HG02884 (cell line): ENCODE data around the gene SPTLC3.

ENCODE experiments used
- ATAC-seq: cut with Tn5 transposase; IDR thresholded peaks from one replicate; pipeline ENCODE4 v1.9.1; 2021; ENCODE audit warnings: mild to moderate bottlenecking, moderate library complexity; ENCODE audit not compliant: unreplicated experiment

The SPTLC3 gene

DNA sequence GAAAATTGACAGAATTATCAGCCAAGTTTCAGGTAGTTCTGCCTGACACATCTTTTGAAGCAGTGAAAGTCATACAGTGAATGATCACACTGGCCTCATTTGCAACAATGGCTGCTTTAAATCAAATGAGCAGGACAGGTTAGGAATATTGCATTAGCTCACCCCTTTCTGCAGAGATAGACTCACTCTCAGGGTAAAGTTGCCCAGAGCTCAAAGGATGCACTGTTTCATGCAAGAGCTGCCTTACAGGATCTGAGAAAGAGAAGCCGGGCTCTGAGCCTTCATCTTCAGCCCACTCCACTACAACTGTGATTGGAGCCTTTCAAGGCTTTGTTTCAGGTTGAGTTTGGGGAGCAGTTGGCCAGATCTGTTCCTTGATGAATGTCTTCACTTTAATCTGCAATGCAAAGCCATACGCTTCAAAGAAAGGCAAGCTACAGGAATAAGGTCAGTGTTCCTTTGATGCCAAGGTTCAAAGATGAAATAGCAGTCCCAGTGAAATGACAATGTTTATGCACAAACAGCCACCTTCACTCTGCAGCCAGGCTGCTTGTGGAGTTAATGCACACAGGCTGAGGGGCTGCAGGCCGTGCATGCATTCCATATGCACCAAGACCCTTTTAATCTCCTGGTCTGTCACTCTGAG, 121.4 kb downstream of the SPTLC3 start:
- no peak for ATAC-seq

- no peak for ATAC-seq
Observed at GRCh38 chr20:13130707-13131103, 121.9 kb downstream of the SPTLC3 start.

- no peak for ATAC-seq
Observed at GRCh38 chr20:13131688-13132087, 122.9 kb downstream of the SPTLC3 start.

DNA sequence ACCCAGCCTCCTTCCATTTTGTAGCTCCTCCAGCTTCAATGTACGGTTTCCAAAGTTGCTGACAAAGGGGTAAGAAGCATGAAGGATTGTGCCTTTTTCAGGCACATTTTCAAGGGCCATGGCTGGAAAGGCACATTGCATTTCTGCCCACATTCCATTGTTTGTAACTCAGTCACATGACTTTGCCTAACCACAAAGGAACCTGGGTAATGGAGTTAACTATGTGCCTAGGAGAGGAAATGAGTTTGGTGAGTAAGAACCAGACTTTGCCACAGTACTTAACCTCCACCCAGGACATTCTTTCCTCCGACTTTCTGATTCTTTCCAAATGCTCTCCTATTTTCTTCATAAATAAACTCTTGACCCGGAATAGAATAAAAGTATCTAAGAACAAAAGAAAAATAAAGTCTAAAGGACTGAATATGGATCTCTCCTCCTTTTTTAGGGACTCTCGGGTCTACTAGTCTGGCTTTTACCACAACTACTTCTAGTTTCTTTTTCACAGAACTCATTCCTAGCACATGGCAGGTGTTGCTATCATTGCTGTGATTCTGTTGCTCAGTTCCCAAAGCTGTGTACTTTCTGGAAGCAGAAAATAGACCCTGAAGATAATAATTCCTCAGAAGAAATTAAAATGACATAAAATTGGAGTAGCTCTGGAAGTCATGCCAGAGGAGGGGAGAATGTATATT, 130.8 kb downstream of the SPTLC3 start:
- no peak for ATAC-seq

DNA sequence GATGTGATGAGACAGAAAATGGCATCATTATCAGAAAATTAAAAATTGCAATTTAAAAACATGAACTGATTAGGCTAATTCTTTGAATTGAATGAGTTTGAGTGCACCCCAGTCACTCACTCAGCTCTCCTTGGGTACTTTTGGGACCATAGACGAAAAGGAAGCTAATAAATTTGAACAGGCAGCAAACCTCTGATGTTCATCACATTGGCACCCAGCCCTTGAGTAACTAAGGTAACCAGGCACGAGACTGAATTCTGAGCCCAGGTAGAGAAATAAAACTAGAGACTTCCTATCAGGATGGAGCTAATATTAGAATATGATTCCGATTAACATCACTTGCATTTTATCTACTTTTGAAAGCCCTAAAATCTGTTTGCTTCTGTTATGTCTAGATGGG, 131.4 kb downstream of the SPTLC3 start:
- ATAC-seq, result no peak

DNA sequence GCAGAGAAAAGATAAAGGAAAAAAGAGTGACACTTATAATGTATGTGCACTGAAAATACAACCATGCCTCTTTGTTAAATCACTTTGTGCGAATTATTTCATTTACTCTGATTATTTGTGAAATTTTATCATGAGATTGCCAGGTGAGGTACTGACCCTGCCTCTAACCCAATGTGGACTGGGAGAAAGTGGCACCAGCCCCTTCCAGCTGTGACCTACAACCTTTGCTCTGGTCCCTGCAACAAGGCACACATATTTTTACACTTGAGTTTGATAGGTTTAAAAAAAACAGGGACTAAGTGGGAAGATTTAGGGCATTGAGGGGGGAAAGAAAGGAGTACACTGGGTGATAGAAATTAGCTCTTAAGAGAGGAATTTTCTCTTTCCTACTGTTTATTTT, 132.0 kb downstream of the SPTLC3 start:
- no peak for ATAC-seq

GRCh38 chr20:13141546-13141945, 132.8 kb downstream of the SPTLC3 start:
- ATAC-seq, result no peak

GRCh38 chr20:13142143-13142542, 133.4 kb downstream of the SPTLC3 start:
- ATAC-seq, result no peak

DNA sequence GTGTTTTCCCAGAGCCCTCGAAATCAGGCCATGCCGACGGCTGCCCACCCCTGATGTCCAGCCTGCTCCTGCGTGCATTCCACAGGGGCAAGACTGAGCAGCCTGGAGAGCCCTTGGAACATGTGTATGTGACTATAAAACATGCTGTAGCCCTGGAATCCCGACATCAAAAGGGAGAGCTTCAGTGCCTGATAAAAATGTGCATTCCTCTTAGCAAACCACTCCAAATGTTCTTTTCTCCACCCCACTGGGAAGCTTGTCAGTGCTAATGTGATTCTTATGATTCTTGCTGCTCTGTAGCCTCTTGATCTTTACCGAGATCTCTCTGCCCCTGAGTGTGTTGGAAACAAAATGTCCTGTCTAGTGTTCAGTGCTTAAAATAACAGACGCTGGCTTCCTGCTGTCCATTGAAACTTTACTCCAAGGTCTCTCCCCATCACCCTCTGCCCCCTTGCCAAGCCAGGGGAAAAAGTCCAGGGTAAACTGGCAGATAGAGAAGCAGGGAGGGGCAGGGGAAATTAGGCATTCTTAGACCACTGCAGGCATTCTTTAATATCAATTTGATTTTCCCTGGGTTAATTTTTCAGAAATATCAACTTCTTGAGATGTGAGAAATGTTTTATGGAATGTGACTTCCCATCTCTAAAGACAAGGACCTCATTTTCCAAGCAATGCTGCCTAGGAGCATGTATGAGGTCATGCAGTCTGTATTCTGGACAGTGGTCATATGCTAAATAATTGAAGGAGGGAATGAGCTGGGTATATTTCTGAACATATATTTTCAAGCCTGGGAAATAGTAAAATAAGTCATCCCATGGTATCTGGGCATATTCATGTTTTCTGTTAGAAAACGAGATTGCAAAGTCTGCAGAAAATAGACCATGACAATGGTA, 138.5 kb downstream of the SPTLC3 start:
- ATAC-seq, result no peak

DNA sequence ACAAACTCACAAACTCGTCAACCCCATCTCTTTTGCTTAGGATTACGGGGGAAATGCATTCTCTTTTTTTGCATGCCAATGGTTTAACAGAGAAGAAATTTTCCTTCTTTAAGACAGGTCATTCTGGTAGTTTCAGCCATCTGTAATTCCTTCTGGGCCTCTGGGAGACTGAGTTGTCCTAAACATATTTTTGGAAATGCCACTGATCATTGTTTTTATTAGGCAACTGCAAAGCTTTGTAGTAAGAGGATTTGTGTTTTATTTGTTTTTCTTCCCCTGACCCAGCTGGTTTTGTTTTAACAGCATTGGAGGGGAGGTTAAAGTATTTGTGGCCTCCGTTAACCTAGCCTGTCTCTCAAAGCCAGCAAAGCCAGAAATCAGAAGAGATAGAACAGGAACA, 139.2 kb downstream of the SPTLC3 start:
- ATAC-seq, result no peak

GRCh38 chr20:13148402-13148801, 139.6 kb downstream of the SPTLC3 start:
- ATAC-seq, result no peak

DNA sequence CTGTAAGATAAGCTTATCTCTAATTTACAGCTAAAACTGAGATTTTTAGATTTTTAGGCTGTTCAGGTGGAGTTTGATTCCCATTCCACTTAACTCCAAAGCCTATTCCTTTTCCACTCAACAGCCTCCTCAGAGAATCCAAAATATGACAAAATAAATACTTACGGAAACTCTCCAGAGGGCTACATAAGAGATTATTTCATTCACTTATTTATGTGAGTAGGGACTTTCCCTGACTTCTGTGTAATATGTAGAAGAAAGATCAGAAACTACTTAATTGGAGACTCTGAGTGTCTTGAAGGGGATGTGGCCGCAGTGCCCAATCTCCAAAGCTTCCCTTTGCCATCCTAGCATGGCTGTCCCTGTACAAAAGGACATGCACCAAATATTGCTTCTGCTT, 140.2 kb downstream of the SPTLC3 start:
- no peak for ATAC-seq

GRCh38 chr20:13149371-13150105, 140.8 kb downstream of the SPTLC3 start:
- ATAC-seq, result no peak

- no peak for ATAC-seq
Observed at GRCh38 chr20:13158369-13158768, 149.6 kb downstream of the SPTLC3 start.

DNA sequence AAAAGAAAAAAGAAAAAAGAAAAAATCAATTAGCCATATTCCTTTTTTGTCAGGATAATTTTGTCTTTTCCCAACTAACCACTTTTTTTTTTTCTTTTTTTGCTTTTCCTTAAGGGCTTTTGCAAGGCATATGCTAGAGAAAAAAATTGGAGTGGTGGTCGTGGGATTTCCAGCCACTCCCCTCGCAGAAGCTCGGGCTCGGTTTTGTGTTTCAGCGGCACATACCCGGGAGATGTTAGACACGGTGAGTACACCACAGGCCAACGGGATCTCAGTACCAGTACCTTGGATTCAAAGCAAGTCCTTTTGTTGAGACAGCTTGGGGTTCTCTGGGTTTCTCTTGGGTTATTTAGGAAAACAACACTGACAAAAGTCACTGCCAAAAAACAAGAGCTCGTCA, 151.1 kb downstream of the SPTLC3 start:
- ATAC-seq, result no peak

- no peak for ATAC-seq
Observed at GRCh38 chr20:13165203-13165602, 156.4 kb downstream of the SPTLC3 start.

GRCh38 chr20:13166011-13166410, 157.2 kb downstream of the SPTLC3 start:
- no peak for ATAC-seq

DNA sequence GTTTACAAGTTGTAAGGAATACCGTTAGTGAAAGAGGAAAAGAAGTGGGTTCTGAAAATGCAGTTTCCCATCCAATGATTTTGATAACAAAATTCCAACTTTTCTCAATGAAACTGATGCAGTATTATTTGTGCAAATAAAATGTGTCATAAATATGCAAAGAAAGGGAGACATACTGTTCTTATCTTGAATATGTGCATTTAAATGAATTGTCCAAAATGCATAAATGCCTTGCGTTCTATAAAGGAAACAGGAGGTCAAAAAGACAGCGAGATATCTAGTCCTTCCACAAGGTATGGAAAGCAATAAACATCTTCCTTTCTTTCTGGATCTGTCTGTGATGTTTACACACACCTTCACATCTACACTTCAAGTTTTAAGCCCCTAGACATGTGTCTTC, 157.7 kb downstream of the SPTLC3 start:
- no peak for ATAC-seq

DNA sequence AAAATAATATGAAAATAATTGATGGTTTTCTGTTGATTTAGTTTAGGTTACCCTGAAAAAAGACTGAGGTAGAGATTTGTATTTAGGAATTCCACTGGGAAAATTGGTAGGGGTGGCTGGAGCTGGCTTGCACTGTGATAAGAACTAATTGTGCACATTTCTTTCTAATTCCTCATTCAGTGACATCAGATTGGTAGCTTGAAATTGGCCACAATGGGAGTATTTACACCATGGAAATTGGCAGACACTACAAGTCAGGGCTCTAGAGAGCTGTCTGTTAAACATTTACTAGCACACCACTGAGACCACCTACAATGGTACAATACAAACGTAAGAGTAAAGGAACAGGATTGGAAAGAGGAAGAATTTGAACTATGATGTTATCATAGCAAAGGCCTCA, 160.3 kb downstream of the SPTLC3 start:
- ATAC-seq, result no peak

- no peak for ATAC-seq
Observed at GRCh38 chr20:13170771-13171170, 162.0 kb downstream of the SPTLC3 start.

DNA sequence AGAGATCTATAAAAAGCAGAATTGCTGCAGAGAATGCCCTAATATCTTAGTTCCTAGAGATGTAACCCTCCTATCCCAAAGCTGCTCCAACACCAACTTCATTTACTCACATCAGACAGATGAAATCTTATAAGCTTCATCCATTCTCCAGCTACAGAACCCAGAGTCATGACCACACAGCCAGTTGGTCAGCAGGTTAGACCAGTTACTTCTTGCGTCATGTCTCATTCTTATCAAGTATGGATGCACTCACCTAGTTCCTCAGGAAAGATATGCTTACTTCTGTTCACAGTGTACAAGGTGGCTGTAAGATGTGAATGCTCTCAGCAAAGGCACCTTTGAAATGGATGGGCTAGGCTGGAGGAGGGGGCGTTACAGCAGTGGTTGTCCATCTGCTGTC, 164.4 kb downstream of the SPTLC3 start:
- no peak for ATAC-seq
